ENCODE measurements around the gene ATP8A1. TPM values are rescaled to one million over a fixed set of nuclear protein-coding genes. Genes with fewer than 3 reads are reported as not detected.

ATP8A1 gene
- polyA plus RNA-seq, 1 experiment = 0.20 TPM

GRCh38 chr4:42440083-42440482, 216.8 kb downstream of the ATP8A1 start:
- H3K4me3 ChIP-seq (ENCODE audit: low read depth, low read length) = no peak overlapping the region
- ChIA-PET CTCF (interaction anchor here (1.3 kb wide), 1 partner anchor 79 kb away, joined by 3 read pairs; no protein-coding TSS in a partner anchor), POLR2A (no interaction called here)
- no peaks in the 10 kb centered on the region for H3K9me3 ChIP-seq (ENCODE audit: control insufficient read depth, insufficient read depth, low read length)
- TF ChIP-seq, protein P1, sequence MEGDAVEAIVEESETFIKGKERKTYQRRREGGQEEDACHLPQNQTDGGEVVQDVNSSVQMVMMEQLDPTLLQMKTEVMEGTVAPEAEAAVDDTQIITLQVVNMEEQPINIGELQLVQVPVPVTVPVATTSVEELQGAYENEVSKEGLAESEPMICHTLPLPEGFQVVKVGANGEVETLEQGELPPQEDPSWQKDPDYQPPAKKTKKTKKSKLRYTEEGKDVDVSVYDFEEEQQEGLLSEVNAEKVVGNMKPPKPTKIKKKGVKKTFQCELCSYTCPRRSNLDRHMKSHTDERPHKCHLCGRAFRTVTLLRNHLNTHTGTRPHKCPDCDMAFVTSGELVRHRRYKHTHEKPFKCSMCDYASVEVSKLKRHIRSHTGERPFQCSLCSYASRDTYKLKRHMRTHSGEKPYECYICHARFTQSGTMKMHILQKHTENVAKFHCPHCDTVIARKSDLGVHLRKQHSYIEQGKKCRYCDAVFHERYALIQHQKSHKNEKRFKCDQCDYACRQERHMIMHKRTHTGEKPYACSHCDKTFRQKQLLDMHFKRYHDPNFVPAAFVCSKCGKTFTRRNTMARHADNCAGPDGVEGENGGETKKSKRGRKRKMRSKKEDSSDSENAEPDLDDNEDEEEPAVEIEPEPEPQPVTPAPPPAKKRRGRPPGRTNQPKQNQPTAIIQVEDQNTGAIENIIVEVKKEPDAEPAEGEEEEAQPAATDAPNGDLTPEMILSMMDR (IDR thresholded peaks at IDR 0.05; ENCODE audit: low read depth, low read length) = no peak
- H3K27me3 ChIP-seq (ENCODE audit: control insufficient read depth, insufficient read depth, low read length) = no peaks in the 10 kb centered on the region
- no peak overlapping the region for H3K27ac ChIP-seq (ENCODE audit: low read depth, low read length)
- no peak for DNase-seq (ENCODE audit: low read depth, low spot score)

DNA sequence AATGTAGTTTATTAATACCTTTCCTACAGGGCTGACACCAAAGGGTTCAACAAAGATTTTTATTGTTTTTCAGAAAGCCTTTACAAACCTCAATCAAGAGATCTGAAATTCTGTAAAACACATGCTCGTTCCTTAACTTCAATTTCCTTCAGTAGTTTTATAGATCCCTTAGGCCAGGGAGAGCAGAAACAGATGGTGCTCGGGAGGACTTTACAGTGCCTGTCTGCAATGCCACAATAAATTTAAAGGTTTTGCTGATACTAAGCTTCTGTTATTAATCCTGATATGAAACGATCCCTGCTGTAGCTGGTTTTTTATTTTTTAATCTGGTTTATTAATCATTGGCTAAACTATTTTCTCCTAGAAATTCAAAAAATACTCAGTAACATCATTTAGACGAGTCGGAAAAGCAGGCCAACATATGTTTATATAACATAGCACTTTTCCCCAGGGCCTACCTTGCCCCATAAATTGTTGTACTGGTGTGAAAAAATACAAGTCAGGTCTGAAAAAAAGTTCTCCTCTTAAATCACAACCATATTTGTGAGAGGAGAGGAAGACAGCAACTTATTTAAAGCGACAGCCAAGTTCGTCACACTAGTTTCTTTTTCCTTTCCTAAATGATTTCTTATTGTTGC, 219.9 kb downstream of the ATP8A1 start:
- H3K9me3 ChIP-seq (ENCODE audit: control insufficient read depth, insufficient read depth, low read length) = no peaks in the 10 kb centered on the region
- H3K27ac ChIP-seq (ENCODE audit: low read depth, low read length) = no peak overlapping the region
- TF ChIP-seq, protein P1 (IDR thresholded peaks at IDR 0.05; ENCODE audit: low read depth, low read length) = no peak
- H3K27me3 ChIP-seq (ENCODE audit: control insufficient read depth, insufficient read depth, low read length) = no peaks in the 10 kb centered on the region
- ChIA-PET POLR2A (no interaction called here), CTCF (no interaction called here)
- no peak for DNase-seq (ENCODE audit: low read depth, low spot score)
- no peak overlapping the region for H3K4me3 ChIP-seq (ENCODE audit: low read depth, low read length)

GRCh38 chr4:42428036-42428435, 228.9 kb downstream of the ATP8A1 start:
- ChIA-PET POLR2A (no interaction called here), CTCF (interaction anchor here (0.9 kb wide), 1 partner anchor 57 kb away, joined by 3 read pairs; no protein-coding TSS in a partner anchor)
- TF ChIP-seq, protein P1 (IDR thresholded peaks at IDR 0.05; ENCODE audit: low read depth, low read length) = no peak
- no peak overlapping the region for H3K27ac ChIP-seq (ENCODE audit: low read depth, low read length)
- H3K9me3 ChIP-seq (ENCODE audit: control insufficient read depth, insufficient read depth, low read length) = no peaks in the 10 kb centered on the region
- H3K27me3 ChIP-seq (ENCODE audit: control insufficient read depth, insufficient read depth, low read length) = no peaks in the 10 kb centered on the region
- H3K4me3 ChIP-seq (ENCODE audit: low read depth, low read length) = no peak overlapping the region
- no peak for DNase-seq (ENCODE audit: low read depth, low spot score)

DNA sequence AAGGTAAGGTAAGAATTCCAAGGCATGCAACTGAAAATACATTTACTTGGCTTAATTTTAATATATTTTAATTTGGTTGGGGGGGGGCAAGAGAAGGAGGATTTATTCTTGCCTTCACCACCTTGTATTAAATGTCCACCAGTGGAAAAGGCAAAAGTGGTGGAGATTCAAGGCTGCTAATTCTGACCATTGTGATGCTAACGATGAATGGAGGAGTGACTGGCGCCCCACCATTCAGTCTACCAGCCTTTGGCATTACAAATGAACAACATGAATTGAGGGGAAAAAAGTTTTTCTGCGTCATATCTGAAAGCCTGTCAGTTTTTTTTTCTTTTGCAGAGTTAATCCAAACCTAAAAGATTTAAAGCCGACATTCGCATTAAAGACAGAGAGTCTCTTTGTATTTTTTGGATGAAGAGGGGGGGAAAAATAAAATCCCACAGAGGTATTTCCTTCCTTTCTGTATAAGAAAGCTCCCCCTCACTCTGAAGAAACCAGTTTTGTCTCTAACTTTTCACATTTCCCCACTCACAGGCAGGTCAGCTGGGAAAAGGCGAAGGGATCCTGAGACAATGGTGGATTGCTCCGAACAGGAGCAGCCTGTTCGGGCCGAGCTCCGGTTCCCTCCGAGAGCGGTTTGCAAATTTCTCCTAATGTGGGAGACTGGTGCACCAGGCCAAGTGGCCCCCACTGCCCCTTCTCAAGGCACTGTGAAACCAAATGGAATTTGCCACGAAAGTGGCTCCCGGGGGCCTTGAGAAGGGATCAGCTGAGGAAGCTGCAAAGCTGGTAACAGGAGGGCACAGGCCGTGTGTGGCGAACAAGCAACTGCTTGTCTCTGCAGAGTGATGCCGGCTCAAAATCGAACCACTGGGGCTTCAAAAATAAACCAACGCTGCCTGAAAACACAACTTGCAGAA, 231.5 kb downstream of the ATP8A1 start:
- POLR2A ChIA-PET = no interaction called here
- H3K9me3 ChIP-seq (ENCODE audit: control insufficient read depth, insufficient read depth, low read length) = no peaks in the 10 kb centered on the region
- TF ChIP-seq, protein P1 (IDR thresholded peaks at IDR 0.05; ENCODE audit: low read depth, low read length) = no peak
- H3K27ac ChIP-seq (ENCODE audit: low read depth, low read length) = no peak overlapping the region
- DNase-seq (ENCODE audit: low read depth, low spot score) = no peak
- CTCF ChIA-PET = no interaction called here
- no peak overlapping the region for H3K4me3 ChIP-seq (ENCODE audit: low read depth, low read length)
- no peaks in the 10 kb centered on the region for H3K27me3 ChIP-seq (ENCODE audit: control insufficient read depth, insufficient read depth, low read length)

GRCh38 chr4:42420140-42420539, 236.8 kb downstream of the ATP8A1 start:
- H3K9me3 ChIP-seq (ENCODE audit: control insufficient read depth, insufficient read depth, low read length) = no peaks in the 10 kb centered on the region
- TF ChIP-seq, protein P1 (IDR thresholded peaks at IDR 0.05; ENCODE audit: low read depth, low read length) = no peak
- no peak overlapping the region for H3K4me3 ChIP-seq (ENCODE audit: low read depth, low read length)
- ChIA-PET CTCF (interaction anchor here (1.1 kb wide), 1 partner anchor 49 kb away, joined by 3 read pairs; no protein-coding TSS in a partner anchor), POLR2A (no interaction called here)
- H3K27me3 ChIP-seq (ENCODE audit: control insufficient read depth, insufficient read depth, low read length) = no peaks in the 10 kb centered on the region
- DNase-seq (ENCODE audit: low read depth, low spot score) = no peak
- H3K27ac ChIP-seq (ENCODE audit: low read depth, low read length) = no peak overlapping the region

Measured in AG04450 (cell line).